ENCODE results near the gene CNIH3.

DNA sequence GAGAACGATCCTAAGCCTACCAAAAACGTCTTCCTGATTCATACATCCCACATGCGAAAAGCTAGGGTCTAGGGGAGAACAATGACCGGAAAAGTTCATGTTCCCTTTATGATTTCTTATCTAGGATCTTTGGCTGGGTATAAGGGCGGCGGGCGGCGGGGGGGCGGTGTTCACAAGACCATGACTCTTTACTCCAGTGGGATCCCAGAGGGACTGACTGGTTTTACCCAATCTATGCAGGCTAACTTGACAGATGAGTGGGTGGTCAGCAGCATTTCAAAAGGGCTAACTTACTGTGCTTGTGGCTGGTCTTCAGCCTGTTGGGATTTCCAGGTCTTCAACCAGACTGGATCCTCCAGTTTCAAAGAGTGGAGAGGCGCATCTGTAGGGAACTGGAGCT is 40.3 kb downstream of the CNIH3 start:
- TF ChIP-seq, protein P1, sequence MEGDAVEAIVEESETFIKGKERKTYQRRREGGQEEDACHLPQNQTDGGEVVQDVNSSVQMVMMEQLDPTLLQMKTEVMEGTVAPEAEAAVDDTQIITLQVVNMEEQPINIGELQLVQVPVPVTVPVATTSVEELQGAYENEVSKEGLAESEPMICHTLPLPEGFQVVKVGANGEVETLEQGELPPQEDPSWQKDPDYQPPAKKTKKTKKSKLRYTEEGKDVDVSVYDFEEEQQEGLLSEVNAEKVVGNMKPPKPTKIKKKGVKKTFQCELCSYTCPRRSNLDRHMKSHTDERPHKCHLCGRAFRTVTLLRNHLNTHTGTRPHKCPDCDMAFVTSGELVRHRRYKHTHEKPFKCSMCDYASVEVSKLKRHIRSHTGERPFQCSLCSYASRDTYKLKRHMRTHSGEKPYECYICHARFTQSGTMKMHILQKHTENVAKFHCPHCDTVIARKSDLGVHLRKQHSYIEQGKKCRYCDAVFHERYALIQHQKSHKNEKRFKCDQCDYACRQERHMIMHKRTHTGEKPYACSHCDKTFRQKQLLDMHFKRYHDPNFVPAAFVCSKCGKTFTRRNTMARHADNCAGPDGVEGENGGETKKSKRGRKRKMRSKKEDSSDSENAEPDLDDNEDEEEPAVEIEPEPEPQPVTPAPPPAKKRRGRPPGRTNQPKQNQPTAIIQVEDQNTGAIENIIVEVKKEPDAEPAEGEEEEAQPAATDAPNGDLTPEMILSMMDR (IDR thresholded peaks at IDR 0.05), result no peak
- no peak for TF ChIP-seq POLR2A (IDR thresholded peaks at IDR 0.05)
